HG03159 (cell line): ENCODE results near the gene XXYLT1.

Experiments used
- ATAC-seq: cut with Tn5 transposase; IDR thresholded peaks from one replicate; pipeline ENCODE4 v1.9.1; 2021; ENCODE audit warnings: mild to moderate bottlenecking, moderate library complexity; ENCODE audit not compliant: unreplicated experiment

The XXYLT1 gene

GRCh38 chr3:195154793-195155535 is 116.0 kb downstream of the XXYLT1 start:
- no peak for ATAC-seq

- ATAC-seq = no peak
These were observed 116.7 kb downstream of the XXYLT1 start for GRCh38 chr3:195154111-195154791.

DNA sequence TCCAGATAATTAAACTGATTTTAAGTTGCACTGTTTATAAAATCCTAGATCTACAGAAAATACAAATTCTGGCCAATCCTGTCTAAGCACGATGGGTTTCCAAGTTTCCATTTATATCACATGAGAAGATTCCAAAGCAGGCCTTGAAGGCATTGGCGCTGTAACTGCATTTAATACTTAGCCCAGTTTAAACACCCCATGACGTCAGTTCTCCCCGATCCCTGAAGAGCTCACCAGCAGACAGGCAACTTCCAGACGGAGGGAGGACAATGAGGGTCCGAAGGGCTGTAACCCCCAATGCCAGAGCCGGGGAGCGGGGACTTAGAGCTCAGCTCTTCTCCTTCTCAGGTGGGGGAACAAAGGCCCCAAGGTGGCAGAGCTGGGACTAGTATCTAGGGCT is 117.3 kb downstream of the XXYLT1 start:
- no peak for ATAC-seq

DNA sequence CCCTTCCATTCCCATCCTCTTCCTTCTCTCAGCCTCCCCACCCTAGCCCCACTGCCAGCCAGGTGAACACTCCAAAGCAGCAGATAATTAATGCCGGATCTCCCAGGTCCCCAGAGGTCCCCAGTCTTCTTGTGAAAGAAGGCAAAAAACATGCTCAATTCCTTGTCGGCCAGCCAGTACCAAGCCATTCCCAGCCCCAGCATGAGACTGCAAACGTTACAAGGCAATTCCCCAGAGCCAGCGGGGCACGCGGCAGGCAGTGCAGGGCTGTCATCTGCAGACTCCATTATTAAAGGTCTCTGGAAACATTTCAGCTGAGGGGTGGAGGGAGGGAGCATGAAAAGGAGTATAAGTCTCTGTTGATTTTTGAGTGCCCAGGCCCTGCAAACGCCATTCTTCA is 117.8 kb downstream of the XXYLT1 start:
- no peak for ATAC-seq

DNA sequence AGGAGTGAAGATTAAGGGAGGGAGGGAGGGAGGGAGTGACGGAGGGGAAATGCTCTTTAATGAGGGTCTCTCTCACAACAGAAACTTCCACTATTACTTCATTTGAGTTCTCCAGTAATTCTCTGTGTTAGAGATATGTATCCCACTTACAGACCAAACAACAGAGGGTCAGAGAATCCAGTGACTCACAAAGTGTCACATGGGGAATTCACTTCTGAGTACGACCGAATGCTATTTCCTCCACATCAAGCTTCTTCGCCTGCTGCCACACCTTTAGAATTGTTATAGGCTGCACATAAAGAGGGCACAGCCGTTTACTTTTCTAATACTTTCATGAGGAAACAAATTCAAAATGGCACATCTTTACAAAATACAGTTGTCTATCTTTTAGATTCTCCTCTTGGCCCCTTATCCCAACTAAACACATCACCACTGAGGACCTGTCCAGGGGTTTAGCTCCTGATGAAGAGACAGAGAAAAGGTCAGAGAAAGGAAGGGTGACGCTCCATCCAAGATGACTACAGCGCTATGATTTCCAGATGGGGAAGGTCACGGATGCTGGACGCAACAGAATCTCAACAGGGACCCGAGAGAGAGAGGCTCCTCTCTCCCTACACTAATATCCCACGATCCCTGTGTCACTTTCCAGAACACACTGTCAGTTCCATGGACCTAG is 119.0 kb downstream of the XXYLT1 start:
- ATAC-seq = no peak

GRCh38 chr3:195151402-195151801 is 119.6 kb downstream of the XXYLT1 start:
- ATAC-seq = no peak

DNA sequence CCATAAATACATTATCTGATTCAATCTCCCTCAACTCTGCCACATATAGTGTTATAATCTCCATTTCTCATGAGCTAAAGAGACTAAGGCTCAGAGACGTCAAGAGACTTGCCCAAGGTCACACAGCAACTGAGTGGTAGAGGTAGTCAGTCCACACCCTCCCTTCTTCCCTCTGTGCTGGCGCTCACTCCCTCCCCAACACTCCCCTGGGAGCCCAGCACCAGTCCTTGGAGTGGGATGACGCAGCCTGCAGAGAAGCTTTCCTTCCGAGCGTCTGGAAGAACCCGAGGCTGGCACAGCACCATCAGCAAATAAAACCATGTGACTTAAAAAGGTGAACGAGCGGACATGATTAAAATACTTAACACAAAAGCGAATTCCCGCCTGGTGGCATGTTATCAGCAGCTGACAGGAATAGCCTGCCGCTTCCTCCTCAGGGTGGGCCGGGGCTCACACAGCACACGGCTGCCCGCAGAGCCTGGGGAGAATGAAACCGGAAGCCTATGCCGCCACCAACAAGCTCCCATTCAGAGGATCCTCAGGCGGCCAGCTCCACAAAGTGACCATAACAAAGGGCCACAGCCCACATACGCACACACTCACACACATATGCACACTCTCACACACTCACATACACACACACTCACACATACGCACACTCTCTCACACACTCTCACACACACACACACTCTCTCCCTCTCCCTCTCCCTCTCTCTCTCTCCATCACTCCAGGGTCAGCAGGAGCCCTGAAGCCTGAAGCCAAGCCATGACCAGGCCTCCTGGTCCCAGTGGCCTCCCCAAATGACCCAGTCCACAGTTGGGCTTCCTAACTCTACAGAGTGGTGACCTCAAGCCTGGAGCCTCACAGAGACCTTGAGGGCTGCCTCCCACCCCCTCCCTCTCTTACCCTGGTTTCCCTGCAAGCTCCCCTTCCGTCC is 120.5 kb downstream of the XXYLT1 start:
- peak; percentile 37 for ATAC-seq

GRCh38 chr3:195149292-195150030 is 121.5 kb downstream of the XXYLT1 start:
- no peak for ATAC-seq

DNA sequence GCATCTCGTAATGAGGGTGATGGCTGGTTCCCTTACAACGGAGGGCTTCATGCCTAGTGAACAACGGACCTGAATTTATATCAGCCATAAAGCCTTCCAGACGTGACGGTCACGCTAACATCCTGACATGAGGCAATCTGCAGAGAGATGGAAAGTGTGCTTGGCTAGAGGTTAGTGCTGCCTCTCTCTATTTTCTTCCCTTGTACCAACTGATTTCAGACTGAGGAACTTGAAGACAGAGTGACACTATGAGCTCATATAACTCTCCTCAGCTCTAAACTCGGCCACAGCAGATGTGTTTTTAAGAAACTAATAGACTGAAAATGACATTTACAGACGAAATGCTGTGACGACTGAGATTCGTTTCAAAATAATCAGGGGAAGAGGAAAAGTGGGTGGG is 122.4 kb downstream of the XXYLT1 start:
- no peak for ATAC-seq

- ATAC-seq = peak; percentile 80
These were observed 123.3 kb downstream of the XXYLT1 start for GRCh38 chr3:195147649-195148080.

- no peak for ATAC-seq
These were observed 124.8 kb downstream of the XXYLT1 start for GRCh38 chr3:195146131-195146530.

DNA sequence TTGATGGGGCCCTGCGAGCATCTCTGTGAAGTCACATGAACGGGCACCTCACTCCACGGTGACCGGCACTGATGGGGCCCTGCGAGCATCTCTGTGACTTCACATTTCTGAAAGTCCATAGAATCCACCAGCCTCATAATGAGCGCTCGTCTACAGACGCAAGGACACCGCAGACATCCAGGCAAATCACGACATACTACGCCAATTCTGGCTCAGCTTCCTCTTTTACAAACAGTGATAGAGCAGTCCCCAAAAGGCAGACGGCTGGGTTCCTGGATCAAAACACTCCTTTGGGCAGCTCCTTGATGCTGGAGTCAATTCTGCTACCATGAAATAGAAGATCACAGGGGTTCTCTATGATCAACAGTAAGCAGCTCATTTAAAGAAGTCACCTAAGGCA is 125.4 kb downstream of the XXYLT1 start:
- ATAC-seq = no peak

- ATAC-seq = no peak
These were observed 127.7 kb downstream of the XXYLT1 start for GRCh38 chr3:195143221-195143620.

- no peak for ATAC-seq
These were observed 128.4 kb downstream of the XXYLT1 start for GRCh38 chr3:195142519-195142918.

DNA sequence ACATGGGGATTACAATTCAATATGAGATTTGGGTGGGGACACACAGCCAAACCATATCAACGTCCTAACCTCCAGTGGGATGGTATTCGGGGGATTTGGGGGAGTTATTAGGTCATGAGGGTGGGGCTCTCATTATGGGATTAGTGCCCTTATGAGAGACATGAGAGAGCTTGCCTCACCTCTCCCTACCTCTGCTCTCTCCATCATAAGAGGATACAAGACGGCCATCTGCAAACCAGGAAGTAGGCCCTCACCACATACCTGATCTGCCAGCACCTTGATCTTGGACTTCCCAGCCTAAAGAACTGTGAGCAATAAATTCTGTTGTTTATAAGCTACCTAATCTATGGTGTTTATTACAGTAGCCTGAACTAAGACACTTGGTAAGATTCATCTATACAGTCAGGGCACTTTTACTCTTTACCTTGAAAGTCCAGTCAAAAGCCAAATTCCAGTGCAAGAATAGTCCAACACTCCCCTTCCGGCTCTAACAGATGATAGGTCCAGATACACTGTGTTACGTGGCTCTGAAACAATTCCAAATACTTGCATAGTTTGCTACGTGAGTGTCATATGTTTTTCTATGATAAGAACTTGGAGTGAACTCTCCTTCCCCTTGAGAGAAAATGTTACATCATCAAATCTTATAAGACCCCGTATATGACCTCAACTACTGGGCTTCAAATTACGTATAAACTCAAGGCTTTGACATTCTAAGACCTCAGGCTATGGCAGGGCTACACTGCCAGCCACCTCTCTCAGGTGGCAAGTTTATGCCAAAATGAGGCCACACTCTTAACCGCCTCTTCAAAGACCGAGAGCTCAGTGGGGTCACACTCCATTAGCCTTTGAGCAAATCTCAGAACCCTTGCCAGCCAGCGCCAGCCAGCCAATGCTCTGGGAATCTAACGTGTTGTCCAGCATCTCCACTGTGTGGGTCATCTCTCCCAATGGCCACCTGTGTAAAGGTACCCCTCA is 129.9 kb downstream of the XXYLT1 start:
- no peak for ATAC-seq

DNA sequence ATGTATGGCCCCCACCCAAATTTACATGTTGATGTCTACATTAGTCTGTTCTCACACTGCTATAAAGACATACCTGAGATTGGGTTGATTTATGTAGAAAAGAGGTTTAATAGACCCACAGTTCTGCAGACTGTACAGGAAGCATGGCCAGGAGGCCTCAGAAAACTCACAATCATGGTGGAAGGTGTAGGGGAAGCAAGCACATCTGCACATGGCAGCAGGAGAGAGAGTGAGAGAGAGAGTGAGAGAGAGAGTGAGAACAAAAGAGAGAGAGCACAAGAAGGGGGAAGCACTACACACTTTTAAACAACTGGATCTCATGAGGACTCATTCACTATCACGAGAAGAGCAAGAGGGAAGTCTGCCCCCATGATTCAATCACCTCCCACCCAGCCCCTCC is 130.5 kb downstream of the XXYLT1 start:
- ATAC-seq = no peak

DNA sequence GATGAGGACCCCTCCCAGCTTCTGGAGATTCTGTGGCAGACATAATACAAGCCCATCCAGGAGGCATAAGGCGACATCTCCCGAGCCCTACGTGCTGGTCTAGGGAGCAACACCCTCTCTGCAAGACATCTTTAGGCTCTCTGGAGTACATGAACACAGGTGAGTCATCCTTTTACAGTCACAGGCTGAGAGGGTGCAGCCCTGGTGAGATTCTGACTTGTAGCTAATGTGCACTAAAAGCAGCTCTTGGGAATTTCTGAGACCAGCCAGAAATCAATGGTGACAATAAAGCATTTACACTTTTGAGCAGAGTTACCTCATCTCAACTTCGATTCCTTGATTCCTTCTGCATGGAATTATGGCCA is 131.1 kb downstream of the XXYLT1 start:
- no peak for ATAC-seq

- no peak for ATAC-seq
These were observed 131.7 kb downstream of the XXYLT1 start for GRCh38 chr3:195139091-195139875.
